H1 (cell line): Measurements from ENCODE around the gene LAMB1.

Source experiments
- EZH2 ChIP-seq: fragments of 200-600 bp; sonication (generic); IDR thresholded peaks from 2 replicates; pipeline ENCODE4 v1.7.1; 2012; ENCODE audit warnings: low read depth, mild to moderate bottlenecking, moderate library complexity, low read length, inconsistent platforms; ENCODE audit not compliant: severe bottlenecking
- RAD21 ChIP-seq, 2 experiments: IDR thresholded peaks in 1 of 2; conservative IDR thresholded peaks in 1 of 2; 2 replicates each; pipeline ENCODE4 v1.6.1; 2011; ENCODE audit warnings: low read depth in 2 of 2, low read length in 2 of 2, improper control_type of control experiment in 1 of 2, inconsistent platforms in 1 of 2, mild to moderate bottlenecking in 1 of 2, moderate library complexity in 1 of 2
- TF ChIP-seq, protein P1 (sequence below), 3 experiments: IDR thresholded peaks; 1 replicate in 2 of 3; 2 replicates in 1 of 3; pipeline versions ENCODE4 v1.5.1 to v1.6.1; 2011; ENCODE audit warnings: low read length in 3 of 3, mild to moderate bottlenecking in 3 of 3, inconsistent platforms in 2 of 3, low read depth in 1 of 3, moderate library complexity in 1 of 3; ENCODE audit not compliant: insufficient read depth in 1 of 3; ENCODE audit errors: control extremely low read depth in 1 of 3

DNA sequence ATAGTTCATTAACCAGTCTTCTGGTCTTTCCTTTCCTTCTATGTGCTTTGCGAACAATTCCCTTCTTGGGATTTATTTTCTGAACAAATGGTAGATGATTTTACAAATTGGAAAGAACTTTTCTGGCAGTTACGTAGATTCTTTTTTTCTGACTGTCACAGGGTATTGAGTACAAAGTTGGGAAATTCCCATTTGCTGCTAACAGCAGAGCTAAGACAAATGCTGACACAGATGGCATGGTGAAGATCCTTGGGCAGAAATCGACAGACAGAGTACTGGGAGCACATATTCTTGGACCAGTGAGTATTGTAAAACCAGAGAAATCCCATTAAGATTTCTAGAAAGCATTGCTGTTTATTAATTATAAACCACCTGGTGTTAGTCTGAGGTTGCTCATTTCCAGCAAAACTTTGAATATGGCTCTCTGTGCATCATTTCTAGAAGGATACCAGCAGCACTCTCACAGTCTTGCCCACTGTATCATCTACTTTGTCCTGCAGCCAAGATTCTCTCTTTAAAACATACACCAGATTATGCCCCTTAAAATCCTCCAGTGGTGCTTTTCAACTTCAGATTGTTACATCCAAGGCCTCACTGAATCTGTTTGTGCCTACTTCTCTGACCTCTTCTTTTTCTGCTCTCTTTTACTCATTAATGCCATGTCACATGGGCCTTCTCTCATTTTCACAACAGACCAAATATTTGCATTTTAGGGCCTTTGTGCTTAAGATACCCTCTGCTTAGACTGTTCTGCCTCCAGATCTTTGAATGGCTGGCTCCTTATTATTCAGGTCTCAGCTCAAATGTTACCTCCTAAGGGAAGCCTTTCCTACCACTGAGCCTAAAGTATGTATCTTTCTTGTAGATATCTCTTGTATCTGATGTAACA is 85.0 kb downstream of the LAMB1 start:
- TF ChIP-seq, protein P1, sequence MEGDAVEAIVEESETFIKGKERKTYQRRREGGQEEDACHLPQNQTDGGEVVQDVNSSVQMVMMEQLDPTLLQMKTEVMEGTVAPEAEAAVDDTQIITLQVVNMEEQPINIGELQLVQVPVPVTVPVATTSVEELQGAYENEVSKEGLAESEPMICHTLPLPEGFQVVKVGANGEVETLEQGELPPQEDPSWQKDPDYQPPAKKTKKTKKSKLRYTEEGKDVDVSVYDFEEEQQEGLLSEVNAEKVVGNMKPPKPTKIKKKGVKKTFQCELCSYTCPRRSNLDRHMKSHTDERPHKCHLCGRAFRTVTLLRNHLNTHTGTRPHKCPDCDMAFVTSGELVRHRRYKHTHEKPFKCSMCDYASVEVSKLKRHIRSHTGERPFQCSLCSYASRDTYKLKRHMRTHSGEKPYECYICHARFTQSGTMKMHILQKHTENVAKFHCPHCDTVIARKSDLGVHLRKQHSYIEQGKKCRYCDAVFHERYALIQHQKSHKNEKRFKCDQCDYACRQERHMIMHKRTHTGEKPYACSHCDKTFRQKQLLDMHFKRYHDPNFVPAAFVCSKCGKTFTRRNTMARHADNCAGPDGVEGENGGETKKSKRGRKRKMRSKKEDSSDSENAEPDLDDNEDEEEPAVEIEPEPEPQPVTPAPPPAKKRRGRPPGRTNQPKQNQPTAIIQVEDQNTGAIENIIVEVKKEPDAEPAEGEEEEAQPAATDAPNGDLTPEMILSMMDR (IDR thresholded peaks at IDR 0.05; ENCODE audit: control extremely low read depth in 1 of 3, insufficient read depth in 1 of 3, low read depth in 1 of 3, low read length in 3 of 3) = no peak
- no peak for TF ChIP-seq RAD21 (IDR thresholded peaks at IDR 0.05 in 1 of 2, conservative IDR thresholded peaks at IDR 0.05 in 1 of 2; ENCODE audit: low read depth in 2 of 2, low read length in 2 of 2)
- TF ChIP-seq EZH2 = no peak
